G401.6 (cell line): ENCODE data around the gene BPHL.
"Not testable (repeated sequence)": the region's sequence is repeated elsewhere in the genome, so short reads cannot be mapped to it uniquely, and the experiment has no call there.

Experiments
- FAIRE-seq: peaks from 2 replicates; lab custom pipeline; 2012; peaks lifted over from hg19 to GRCh38; lab: Jason Lieb, UNC

The BPHL gene

DNA sequence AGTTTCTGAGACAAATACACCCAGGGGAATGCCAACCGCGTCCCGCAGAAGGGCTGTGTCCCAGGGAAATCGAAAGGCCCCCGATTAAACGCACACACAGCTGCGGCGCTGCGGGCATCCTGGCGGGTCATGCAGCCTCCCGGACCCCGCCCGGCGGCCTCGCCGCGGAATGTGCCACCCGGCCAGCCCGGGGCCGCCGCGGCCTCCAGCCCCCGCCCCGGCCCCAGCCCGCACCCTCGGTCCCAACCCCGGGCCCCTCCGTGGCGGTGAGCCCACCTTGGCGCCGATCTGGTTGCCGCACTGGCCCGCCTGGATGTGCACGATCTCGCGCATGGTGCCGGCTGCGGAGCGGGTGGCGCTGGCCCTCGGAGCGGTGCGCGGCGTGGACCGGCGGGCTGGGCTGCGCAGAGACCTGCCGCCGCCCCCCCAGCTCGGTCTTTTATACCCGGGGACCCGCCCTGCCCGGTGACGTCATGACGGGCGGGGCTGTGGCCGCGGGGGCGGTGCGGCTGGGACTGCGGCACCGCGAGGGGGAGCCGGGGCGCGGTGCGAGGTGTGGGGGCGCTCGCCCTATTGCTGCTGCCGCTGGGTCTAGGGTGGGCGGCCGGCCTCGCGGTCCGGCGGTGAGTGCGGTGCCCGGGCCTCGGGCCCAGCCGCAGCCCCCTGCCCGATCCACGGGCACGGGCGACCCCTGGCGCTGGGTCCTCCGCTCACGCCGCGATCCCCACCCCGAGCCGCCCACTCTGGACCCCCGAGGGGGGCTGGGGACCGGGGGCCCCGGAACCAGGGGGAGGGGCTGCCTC lies 38.8 kb downstream of the BPHL start, which contains the start of gene TUBB2A:
Gene TUBB2A (minus strand): TSS at position 414 of the 803 bp plus-strand sequence. CDS start 81 bp downstream, at position 333.
- no peak for FAIRE-seq

DNA sequence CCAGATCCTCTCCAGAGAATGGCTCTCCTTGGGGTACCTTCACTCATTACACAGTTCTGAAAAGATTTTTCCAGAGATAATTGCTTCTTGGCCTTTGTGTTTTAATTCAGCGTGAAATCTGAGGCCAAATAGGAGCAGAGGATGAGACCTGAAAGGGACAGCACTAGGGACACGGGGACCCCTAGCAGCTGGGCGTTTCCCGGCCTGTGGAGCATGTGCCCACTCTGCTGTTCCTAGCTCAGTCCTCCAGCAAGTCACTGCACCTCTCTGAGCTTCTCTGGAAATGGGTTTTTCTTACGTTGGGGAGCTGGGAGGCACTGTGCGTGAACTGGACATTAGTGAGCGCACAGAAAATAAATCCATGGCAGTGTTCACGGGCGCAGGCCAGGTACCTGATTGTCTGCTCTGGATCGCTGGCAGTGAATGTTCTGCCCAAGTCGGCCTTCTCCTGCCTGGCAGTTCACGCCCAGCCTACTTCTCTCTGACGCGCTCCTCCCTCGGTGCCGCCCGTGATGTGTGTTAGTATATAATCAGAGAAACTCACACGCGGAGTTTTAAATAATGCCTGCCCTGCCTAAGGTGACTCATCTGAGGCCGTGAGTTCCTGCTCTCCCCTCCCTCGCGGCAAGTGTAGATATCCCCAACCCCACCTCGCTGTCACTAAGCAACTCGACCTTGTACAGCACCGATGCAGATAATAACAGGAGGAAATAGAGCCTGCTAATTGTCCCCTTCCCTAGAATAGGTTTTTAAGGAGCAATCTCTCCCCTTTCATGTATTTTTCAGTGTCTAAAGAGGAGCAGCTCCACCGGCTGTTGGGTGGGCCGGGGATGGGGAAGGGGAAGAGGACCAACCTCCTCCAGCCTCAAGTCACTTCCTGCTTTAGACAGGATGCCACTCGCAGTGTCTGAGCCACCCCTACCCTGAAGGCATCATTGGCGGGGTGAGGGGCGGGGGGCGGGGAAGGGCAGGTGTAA lies 41.6 kb downstream of the BPHL start:
- FAIRE-seq: no peak

DNA sequence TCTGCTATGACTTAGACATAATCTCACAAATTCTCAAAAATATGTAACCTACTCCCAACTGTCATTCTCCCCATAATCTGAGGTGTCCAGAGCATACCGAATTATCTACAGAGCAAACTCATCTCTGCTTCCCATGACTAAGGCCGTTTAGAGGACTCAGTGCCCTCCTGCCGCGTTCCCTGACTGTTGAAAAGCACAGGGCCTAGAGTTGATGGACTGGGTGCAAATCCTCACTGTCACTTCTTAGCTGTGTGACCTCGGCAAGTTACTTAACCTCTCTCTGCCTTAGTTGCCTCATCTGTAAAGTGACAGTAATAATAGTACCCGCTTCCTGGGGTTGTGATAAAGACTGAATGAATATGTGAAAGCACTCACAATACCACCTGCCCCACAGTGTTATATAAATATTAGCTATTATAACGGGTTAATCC lies 43.6 kb downstream of the BPHL start:
- no peak for FAIRE-seq

DNA sequence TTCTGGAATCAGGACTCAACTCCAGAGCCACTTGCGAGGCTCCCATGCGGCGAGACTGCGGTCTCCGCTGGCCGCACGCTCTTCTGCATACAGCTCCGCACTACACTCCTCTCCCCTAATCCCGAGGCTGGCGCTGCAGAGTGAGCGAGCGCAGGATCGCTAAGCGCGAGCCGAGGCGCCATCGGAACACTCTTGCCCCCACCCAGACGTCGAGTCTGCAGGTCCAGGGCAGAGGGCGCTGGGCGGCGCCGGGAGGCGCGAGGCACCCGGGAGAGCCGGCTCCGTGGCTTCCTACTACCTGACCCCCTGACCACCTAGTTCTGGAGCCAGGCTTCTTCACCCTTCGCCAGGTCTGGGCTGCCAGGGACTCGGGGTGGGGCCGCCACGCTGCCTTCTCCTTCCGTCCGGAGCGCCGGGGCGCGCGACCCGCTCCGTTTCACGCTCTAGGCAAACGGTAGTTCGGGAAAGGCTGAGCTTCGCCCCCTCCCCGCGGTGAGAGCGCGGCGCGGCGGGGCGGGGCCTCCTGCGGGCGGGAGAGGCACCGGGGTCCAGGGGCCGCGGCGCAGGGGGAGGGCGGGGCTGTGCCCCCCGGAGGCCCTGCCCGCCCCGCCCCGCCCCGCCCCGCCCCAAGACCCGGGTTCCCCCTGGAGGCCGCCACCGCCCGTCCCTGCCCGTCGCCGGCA lies 44.2 kb downstream of the BPHL start:
- no peak for FAIRE-seq

DNA sequence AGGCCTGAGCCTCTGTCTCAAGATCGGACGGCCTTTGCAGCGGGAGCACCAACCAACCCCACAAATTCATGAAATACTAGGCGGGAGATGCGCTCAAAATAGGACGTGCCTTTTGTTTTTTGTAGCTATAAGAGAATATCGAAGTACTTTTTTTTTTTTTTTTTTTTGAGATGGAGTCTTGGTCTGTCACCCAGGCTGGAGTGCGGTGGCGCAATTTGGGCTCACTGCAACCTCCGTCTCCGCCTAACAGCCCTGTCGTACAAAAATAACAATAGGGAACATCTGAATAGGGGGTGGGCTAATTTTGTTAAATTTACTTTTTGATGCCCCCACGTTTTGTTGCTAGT lies 44.7 kb downstream of the BPHL start:
- FAIRE-seq: no peak

DNA sequence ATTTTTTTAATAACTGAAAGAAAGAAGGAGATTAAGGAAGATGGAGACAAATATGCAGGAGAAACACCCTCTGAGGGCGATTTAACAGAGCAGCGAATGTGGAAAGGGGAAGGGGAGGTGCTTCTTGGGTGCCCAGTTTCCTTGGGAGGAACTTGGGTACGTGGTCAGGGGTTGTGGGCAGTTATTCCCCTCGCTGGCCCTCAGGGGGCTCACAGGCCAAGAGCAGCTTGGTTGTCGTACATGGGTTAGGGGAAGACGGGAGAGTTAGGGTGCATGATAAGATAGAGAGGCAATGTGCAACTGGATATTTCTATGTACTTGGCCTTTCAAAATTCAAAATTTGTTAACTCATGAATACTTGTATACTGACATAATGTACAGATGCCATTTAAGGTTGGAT lies 45.9 kb downstream of the BPHL start:
- no peak for FAIRE-seq

DNA sequence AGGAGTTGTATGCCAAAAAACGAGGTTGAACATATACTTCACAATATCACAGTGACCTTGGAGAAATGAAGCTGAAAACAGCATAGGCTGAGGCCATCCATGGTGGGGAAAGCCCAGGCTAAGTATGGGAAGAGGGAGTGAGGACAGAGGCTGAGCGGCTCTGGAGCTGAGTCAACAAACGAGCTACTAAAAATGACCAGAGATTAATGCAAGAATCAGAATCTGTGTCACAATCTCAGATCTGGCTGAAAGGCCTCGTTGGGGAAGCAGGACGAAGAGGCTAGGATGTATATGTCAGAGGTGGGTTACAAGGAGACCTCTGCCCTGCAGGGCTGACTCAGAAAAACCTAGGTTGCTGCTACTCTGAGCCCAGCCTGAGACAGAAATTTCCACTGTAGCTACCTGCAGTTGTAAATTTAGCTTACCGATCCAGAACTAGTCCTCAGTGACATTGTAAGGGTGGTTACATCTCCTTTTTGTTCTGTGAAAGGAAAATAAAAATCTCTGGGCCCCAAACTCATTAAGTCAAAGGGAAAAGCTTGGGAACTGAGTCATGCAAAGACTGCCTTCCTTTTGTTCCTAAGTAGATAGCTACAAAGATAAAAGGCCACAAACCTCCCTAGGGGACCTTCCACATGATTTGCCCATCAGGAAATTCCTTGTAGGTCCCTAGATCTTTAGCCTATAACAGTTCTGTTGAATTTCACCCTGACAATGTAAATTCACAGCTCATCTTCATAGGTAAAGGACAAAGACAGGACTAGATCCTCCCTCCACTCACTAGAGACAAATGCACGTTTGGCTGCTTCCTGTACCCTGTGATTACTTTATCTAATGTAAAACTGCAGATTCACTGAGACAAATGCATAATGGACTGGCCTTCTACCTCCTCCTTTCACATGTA lies 47.4 kb downstream of the BPHL start:
- no peak for FAIRE-seq

DNA sequence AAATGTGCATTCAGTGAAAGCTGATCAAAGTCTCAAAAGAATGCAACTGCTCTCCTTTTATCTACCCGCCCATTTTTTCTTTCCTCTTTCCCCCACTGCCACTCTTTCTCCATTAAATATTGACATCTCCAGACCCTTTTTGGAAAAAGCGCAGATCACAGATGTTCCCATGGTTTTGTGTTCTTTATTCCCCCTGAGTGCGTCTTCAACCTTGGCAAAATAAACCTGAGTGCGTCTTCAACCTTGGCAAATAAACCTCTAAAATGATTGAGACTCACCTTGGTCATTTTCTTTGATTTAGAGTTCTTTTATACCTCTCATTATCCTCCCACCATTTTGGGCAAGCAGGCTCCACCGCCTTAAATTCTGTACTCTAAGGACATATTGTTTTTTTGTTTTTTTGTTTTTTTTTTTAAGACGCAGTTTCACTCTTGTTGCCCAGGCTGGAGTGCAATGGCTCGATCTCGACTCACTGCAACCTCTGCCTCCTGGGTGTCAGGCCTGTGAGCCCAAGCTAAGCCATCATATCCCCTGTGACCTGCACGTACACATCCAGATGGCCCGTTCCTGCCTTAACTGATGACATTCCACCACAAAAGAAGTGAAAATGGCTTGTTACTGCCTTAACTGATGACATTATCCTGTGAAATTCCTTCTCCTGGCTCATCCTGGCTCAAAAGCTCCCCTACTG lies 48.2 kb downstream of the BPHL start:
- not testable (repeated sequence) for FAIRE-seq

DNA sequence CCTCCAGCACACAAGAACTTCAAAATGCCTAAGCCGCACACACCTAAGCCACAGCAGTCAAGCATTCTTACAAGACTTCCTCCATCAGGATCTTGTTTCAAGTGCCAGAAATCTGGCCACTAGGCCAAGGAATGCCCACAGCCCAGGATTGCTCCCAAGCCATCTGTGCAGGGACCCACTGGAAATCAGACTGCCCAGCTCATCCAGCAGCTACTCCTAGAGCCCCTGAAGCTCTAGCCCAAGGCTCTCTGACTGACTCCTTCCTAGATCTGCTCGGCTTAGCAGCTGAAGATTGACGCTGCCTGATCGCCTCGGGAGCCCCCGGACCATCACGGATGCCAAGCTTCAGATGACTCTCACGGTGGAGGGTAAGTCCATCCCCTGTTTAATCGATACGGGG lies 49.5 kb downstream of the BPHL start:
- not testable (repeated sequence) for FAIRE-seq

DNA sequence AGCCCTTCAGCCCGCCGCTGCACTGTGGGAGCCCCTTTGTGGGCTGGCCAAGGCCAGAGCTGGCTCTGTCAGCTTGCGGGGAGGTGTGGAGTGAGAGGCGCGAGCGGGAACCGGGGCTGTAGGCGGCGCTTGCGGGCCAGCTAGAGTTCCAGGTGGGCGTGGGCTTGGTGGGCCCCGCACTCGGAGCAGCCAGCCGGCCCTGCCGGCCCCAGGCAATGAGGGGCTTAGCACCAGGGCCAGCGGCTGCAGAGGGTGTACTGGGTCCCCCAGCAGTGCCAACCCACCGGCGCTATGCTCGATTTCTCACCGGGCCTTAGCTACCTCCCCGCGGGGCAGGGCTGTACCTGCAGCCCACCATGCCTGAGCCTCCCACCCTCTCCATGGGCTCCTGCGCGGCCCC lies 52.2 kb downstream of the BPHL start:
- FAIRE-seq: not testable (repeated sequence)

DNA sequence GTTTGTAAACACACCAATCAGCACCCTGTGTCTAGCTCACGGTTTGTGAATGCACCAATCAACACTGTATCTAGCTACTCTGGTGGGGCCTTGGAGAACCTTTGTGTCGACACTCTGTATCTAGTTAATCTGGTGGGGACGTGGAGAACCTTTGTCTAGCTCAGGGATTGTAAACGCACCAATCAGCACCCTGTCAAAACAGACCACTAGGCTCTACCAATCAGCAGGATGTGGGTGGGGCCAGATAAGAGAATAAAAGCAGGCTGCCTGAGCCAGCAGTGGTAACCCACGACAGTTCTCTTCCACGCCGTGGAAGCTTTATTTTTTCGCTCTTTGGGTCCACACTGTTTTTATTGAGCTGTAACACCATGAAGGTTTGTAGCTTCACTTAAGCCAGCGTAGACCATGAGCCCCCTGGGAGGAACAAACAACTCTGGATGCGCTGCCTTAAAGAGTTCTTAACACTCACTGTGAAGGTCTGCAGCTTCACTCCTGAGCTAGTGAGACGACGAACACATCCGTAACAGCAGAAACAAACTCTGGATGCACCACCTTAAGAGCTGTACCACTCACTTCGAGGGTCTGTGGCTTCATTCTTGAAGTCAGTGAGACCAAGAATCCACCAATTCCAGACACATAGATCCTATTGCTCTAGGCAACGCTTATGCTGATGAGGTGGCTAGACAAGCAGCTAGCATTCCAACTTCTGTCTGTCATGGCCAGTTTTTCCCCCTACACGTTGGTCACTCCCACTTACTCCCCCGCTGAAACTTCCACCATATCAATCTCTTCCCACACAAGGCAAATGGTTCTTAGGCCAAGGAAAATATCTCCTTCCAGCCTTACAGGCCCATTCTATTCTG lies 53.0 kb downstream of the BPHL start:
- not testable (repeated sequence) for FAIRE-seq

DNA sequence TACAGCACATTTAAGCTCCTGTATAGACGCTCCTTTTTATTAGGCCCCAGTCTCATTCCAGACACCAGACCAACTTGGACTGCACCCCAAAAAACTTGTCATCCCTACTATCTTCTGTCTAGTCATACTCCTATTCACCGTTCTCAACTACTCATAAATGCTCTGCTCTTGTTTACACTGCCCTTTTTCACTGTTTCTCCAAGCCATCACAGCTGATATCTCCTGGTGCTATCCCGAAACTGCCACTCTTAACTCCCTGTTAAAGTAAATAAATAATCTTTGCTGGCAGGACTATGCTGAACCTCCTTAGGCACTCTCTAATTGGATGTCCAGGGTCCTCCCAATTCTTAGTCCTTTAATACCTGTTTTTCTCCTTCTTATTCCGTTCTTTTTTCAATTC lies 54.3 kb downstream of the BPHL start:
- not testable (repeated sequence) for FAIRE-seq

DNA sequence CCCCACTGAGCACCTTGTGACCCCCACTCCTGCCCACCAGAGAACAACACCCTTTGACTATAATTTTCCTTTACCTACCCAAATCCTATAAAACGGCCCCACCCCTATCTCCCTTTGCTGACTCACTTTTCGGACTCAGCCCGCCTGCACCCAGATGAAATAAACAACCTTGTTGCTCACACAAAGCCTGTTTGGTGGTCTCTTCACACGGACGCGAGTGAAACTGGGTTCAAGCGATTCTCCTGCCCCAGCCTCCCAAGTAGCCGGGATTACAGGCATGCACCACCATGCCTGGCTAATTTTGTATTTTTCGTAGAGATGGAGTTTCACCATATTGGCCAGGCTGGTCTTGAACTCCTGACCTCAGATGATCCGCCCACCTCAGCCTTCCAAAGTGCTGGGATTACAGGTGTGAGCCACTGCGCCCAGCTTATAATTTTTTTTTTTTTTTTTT lies 55.2 kb downstream of the BPHL start:
- not testable (repeated sequence) for FAIRE-seq

DNA sequence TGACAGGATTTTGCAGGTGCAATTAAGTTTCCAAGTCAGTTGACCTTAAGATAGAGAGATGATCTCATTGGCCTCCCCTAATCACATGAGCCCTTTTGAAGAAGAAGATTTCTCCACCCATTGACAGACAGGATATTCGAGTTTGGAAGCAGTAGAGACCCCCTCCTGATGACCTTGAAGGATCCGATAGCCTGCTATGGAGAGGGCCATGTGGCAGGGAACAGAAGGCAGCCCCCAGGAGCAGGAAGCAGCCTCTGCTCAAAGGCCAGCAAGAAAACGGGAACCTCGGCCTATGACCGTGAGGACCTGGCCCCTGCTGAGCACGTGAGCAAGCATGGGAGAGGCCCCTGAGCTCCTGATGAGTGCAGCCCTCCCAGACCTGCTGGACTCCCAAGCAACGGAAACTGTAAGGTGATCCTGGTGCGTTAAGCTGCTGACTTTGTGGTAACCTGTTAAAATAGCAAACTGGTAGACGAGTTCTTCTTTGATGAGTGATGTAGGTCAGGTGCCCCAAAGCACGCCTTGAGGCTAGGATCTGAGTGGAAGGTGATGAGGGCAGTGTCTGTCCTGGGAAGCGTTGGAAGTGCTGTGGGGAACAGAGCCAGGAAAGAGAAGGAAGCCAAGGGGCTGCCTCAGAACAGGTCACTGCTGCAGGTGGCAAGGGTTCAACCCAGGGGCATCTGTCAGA lies 57.3 kb downstream of the BPHL start:
- no peak for FAIRE-seq

DNA sequence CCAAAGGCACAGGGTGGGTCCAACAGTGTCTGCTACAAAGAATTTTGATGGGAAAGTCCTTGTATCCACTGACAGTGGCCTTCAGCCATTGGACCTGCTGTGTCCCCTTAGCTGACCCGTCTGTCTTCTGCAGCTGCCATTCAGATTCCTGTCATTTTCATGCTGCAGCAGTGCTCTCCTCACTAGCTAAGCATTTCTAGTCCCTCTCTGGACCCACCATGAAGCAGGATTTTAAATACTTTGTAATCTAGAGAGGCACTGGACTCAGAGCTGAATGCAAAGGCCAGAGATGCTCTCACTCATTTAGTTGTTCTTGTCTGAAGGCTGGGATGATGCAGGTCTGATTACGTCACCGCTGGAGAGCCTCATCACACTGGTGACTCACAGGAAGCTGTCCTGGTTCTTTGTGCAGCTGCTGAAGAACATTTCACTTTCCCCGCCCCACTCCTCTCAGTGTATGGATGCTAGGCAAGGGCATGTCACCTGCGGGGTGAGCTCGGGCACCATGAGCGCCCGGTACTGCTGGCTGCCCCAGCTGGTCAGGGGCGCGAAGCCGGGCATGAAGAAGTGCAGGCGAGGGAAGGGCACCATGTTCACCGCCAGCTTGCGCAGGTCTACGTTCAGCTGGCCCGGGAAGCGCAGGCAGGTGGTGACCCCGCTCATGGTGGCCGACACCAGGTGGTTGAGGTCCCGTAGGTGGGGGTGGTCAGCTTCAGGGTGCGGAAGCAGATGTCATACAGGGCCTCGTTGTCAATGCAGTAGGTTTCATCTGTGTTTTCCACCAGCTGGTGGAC lies 58.2 kb downstream of the BPHL start:
- no peak for FAIRE-seq

DNA sequence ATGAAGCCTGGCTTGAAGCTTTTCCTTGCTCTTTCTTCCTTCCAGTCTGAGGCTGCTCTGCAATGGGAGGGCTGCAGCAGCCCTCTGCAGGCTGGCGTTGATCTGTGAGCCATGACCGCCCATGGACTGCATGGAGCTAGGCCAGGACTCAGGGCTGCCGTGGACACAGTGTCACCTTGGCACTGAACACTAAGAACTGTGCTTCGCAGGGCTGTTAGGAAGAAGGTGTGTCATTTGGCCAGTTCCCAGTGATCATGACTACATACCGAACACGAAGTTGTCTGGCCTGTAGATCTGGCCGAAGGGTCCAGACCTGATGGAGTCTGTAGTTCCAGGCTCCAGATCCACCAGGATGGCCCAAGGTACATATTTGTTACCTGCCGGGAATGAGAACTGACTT lies 60.2 kb downstream of the BPHL start:
- FAIRE-seq: not testable (repeated sequence)

DNA sequence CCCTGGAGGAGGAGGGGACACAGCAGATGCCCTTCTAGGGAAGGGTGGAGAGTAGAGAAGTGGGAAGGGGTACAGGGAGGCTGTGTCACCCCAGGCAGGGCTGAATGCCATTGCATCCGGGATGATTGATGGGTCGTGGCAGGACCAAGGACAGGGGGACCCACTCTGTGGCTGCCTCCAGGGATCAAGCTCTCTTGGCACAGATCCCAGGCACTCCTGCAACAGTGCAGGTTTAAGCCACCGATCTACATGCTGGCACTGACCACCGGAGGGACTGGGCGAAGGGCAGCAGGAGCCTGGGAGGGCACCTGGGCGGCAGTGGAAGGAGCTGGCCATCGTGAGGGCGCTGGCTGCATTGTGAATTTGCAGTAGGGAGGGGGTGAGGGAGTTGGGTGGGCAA lies 61.4 kb downstream of the BPHL start:
- FAIRE-seq: not testable (repeated sequence)

DNA sequence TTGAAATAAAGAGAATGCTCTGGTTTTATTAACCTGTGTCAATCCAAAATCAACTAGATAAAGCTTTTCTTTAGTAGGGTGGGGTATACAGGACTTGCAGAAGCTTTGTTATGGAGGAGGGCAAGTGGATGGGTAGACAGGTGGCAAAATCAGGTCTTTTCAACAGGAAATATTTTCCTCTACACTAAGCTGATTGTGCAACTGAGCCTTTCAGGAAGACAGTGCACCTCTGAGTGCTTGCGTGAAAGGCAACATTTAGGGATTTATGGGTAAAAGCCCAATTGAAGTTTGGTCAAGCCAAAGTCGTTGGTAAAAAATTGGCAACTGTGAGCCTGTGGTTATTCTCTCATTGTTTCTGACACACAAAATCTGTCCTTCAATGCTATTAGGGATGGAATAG lies 62.6 kb downstream of the BPHL start:
- no peak for FAIRE-seq
